ENCODE measurements around the gene GMCL1. TPM values are rescaled to one million over a fixed set of nuclear protein-coding genes. Genes with fewer than 3 reads are reported as not detected.

Gene GMCL1
- total RNA-seq, 1 experiment from 2014 or later, result 7.2 TPM

DNA sequence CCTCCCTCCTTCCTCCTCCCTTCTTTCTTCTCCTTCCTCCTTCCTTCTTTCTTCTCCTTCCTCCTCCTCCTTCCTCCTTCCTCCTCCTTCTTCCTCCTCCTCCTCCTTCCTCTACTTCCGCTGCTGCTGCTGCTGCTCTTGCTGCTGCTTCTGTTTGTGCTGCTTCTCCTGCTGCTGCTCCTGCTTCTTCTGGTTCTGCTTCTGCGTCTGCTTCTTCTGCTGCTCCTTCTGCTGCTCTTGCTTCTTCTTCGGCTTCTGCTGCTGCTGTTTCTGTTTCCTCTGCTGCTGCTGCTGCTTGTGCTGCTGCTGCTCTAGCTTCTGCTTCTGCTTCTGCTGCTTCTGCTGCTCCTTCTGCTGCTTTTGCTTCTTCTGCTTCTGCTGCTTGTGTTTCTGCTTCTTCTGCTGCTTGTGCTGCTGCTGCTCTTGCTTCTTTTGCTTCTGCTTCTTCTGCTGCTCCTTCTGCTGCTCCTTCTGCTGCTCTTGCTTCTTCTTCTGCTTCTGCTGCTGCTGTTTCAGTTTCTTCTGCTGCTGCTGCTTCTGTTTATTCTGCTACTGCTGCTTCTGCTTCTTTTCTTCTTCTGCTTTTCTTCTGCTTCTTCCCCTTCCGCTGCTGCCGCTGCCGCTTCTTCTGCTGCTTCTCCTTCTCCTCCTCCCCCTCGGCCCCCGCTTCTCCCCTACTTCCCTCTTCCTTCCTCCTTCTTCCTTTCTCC is 72.9 kb downstream of the GMCL1 start:
- no peak for DNase-seq (ENCODE audit: low read depth, low spot score)
- in situ Hi-C loops (cut with HindIII; ENCODE audit: low pct_unique_long_range_greater_than_20kb, low sequenced_read_pairs), result no loop called here

DNA sequence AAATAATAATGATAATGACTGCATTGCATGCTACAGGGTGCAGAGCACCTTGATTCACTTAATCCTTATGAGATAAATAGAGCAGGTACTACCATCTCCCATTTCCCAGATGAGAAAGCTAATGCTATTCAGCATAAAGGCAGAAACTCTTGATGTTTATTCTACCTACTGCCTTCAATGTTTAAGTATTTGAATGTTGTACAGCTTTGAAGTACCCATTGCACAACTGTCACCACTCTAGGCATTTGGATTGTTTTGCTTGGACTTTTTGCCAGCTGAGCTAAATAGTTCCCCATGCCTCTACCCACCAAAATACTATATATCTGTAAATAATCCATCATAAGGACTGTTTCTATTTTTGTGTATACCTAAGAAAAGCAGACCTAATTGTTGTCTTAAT is 77.8 kb downstream of the GMCL1 start:
- no peak for DNase-seq (ENCODE audit: low read depth, low spot score)
- in situ Hi-C loops (cut with HindIII; ENCODE audit: low pct_unique_long_range_greater_than_20kb, low sequenced_read_pairs), result no loop called here

DNA sequence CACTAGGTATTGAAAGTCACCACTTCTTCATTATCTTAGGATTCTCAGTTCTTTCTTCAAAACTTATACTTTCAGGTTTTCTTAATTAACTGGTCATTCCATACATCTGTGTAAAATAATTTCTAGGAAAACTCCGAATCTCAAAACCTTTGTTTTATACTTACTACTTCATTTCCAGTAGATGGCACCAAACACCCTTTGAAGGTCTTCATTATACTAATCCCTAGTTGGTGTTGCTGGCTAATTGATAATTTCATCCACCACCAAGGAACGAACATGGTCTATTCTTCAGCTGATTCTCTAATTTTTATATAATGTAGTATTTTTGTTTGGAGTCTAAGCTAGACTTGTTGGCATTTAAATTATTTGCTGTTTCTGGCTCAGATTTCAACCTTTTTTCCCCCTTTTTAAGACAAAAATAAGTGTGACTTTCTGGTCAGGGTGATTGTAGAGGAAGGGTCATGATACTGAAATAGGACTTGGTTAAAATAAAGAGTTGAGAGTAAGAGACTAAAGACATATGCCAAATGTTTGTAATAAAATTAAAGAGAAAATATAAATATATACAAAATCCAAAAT is 82.6 kb downstream of the GMCL1 start:
- peak; percentile 80 for DNase-seq (ENCODE audit: low read depth, low spot score)
- in situ Hi-C loops (cut with HindIII; ENCODE audit: low pct_unique_long_range_greater_than_20kb, low sequenced_read_pairs), result no loop called here

- in situ Hi-C loops (cut with HindIII; ENCODE audit: low pct_unique_long_range_greater_than_20kb, low sequenced_read_pairs), result no loop called here
- DNase-seq (ENCODE audit: low read depth, low spot score), result peak; percentile 100
These were observed 84.9 kb downstream of the GMCL1 start for GRCh38 chr2:69914164-69914949.

DNA sequence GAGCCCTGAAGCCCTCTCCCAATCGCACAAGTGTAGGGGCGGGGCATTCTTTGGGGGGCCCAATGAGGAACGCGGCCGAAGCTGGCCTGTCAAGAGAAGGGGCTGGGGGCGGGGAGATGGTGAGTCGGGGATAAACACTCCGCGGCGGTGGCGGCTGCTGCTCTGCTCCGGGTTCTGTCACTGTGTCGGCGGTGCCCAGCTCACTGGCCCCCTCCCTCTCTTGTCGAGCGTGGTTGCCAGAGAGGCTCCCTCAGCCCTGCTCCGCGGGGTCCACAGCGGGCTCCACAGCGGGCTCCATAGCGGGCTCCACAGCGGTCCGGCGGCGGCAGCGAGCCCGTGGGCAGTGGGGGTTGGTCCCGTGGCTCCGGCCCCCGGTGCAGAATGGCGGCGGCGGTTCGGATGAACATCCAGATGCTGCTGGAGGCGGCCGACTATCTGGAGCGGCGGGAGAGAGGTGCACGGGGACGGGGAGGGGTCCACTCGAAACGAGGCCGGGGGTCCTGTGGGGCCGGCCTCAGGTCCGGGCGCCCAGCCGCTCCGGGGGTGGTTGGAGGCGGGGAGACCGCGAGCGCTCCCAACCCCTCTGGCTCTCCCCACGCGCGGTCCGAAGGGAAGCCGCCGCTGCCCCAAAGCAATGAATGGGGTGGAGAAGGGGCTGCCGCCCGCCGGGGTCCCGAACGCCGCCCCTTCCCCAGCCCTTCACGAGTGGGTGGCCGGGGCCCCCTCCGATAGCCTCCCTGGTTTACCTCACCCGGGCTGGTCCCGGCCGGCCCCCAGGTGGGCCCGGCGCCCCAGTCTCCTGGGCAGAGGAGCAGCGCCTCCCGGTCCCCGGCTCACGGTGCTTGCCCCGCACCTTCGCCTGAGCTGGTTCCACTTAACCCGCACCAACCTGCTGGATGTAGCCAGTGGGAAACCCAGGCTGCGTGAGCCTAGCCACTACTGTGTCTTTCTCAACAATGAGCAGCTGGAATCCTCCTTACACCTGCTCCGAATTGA is 85.8 kb downstream of the GMCL1 start, which contains the start of gene MXD1:
Gene MXD1 (plus strand): TSS at position 160 of the 996 bp plus-strand sequence. CDS start 222 bp downstream, at position 382.
- no peak for DNase-seq (ENCODE audit: low read depth, low spot score)
- in situ Hi-C loops (cut with HindIII; ENCODE audit: low pct_unique_long_range_greater_than_20kb, low sequenced_read_pairs), result no loop called here

DNA sequence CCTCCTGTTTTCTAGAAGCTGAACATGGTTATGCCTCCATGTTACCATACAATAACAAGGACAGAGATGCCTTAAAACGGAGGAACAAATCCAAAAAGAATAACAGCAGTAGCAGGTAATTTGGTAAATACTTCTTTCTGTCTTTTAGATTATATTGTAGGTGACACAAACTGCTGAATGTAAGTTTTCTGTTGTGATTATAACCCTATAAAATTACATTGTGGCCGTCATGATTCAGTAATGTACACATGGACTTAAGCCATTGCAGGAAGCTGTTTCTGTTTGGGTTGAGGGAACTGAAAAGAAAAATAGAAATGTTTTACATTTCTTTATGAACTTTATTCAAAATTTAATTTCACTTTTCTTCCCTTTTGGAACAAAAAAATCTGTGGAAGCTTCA is 86.6 kb downstream of the GMCL1 start:
- no peak for DNase-seq (ENCODE audit: low read depth, low spot score)
- in situ Hi-C loops (cut with HindIII; ENCODE audit: low pct_unique_long_range_greater_than_20kb, low sequenced_read_pairs), result no loop called here

DNA sequence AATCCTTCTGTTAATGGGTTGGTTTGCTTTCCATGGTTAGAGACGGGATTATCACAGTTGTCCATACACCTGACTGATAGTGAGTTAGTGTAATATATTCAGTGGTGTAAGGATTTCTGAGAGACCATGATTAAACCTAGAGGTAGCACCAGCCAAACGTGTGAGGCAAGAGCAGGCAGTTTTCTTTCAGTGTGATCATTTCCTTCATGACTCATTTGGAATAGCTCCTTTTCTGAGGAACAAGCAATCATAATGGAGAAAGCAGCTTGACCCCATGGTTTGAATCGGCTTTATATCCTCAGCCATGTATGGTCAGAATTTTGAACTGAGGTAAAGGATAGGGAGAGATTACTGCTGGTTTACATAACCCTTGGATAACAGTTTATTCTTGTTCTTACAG is 88.4 kb downstream of the GMCL1 start:
- no peak for DNase-seq (ENCODE audit: low read depth, low spot score)
- in situ Hi-C loops (cut with HindIII; ENCODE audit: low pct_unique_long_range_greater_than_20kb, low sequenced_read_pairs), result no loop called here

DNA sequence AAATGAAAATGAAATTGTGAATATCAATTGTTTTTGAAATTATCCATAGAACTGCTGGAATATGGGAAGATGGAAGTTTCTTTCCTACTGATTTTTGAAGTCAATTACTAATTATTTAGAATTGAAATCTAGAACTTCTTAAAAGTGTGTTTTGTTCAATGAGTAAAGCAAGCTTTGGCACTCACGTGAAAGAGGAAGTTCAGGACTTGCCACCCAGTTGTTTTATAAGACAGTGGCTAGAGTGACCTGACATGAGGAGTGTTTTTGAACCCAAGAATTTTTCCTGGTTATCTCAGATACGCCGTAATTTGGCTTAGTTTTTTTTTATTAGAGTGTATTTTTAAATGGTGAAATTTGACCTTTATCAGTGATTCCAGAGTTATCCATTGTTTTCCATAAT is 88.9 kb downstream of the GMCL1 start:
- in situ Hi-C loops (cut with HindIII; ENCODE audit: low pct_unique_long_range_greater_than_20kb, low sequenced_read_pairs), result no loop called here
- no peak for DNase-seq (ENCODE audit: low read depth, low spot score)

DNA sequence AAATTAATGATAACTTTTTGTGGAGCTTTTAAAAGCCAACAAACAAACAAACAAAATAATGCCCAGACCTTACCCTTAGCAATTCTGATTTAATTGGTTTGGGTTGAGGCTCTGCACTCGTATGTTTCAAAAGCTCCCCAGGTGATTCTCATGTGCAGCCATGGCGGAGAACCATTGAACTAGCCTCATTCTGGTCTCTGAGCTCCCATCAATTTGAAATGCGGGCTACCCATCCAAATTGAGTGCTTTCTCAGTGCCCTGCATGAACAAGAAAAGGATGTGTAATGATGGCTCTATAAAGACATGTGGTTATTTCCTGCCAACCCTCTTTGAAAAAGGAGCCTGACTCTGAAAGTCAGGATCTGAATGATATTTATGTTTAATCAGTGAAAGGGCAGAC is 93.7 kb downstream of the GMCL1 start:
- in situ Hi-C loops (cut with HindIII; ENCODE audit: low pct_unique_long_range_greater_than_20kb, low sequenced_read_pairs), result no loop called here
- DNase-seq (ENCODE audit: low read depth, low spot score), result no peak

DNA sequence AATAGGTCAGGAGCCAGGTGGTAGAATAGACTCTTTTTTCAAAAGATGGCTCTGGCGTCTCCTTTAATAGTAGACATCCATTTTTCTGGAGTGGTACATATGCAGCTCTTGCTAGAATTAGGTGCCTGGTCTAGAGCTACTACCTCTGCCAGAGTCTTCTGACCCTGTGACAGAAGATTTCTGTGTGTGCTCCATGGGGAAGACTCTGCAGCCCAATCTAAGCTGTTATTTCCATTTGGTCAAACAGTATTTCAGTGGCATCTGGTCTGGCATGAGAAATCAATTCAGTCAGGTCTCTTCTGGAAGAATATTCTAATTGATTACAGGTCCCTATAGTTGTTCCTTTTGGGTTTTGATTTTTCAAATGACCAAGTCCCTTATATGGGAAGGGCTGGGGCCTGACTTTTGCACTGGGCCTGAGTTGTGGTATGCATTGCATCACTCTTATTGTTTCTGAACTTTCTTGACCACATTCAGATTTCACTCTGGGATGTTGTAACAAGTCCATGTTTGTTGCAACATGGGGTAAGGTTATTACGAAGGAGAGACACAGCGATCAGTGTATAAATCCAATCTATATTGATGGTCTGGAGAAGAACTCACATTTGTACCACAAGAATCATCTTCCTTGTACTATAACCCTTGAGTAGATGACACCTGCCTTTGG is 97.5 kb downstream of the GMCL1 start:
- in situ Hi-C loops (cut with HindIII; ENCODE audit: low pct_unique_long_range_greater_than_20kb, low sequenced_read_pairs), result no loop called here
- no peak for DNase-seq (ENCODE audit: low read depth, low spot score)

Small RNA genes within 50 kb of the gene (small RNA-seq; reads per million reads assigned to genes)
- gene RPL23AP92, result 0 reads per million in 2 experiments

Other genes starting within 250 kb of the GMCL1 start
- 20.6 and 24.8 TPM in 2 replicates for gene AAK1, start 185.9 kb upstream of the GMCL1 start, total RNA-seq (2014; rRNA removed; shearing (Covaris generic))
- 24.6 and 26.1 TPM in 2 replicates for gene ANXA4, start 87.5 kb upstream of the GMCL1 start, total RNA-seq (2014; rRNA removed; shearing (Covaris generic))
- 65.8 and 70.1 TPM in 2 replicates for gene SNRNP27, start 64.3 kb downstream of the GMCL1 start, total RNA-seq (2014; rRNA removed; shearing (Covaris generic))
- gene MXD1, start 85.4 kb downstream of the GMCL1 start, total RNA-seq (2014; rRNA removed; shearing (Covaris generic)), result 3.8 and 4.0 TPM in 2 replicates
- gene ASPRV1, start 132.0 kb downstream of the GMCL1 start, total RNA-seq (2014; rRNA removed; shearing (Covaris generic)), result 0.05 TPM in 1 of 2 replicates, not detected in the other